Measurements from ENCODE around the gene PCMTD2.
"Not testable (repeated sequence)": the region's sequence is repeated elsewhere in the genome, so short reads cannot be mapped to it uniquely, and the experiment has no call there.

- TF ChIP-seq CTCF (IDR thresholded peaks at IDR 0.05); MXI1 (IDR thresholded peaks at IDR 0.05; ENCODE audit: low read depth, low read length); FOSL2 (IDR thresholded peaks at IDR 0.05; ENCODE audit: borderline replicate concordance, low read depth); RAD21 (IDR thresholded peaks at IDR 0.05; ENCODE audit: low read length); EP300 (IDR thresholded peaks at IDR 0.05; ENCODE audit: borderline replicate concordance in 1 of 2, low read depth in 1 of 2, low read length in 1 of 2); YY1 (IDR thresholded peaks at IDR 0.05; ENCODE audit: low read depth); RFX5 (IDR thresholded peaks at IDR 0.05; ENCODE audit: low read length); REST (IDR thresholded peaks at IDR 0.05; ENCODE audit: low read depth, low read length): not testable (repeated sequence)
These were observed 31.1 kb downstream of the PCMTD2 start for GRCh38 chr20:64286447-64287263.
